ENCODE results near the gene PCCA. TPM values are rescaled to one million over a fixed set of nuclear protein-coding genes. Genes with fewer than 3 reads are reported as not detected.

PCCA gene
- total RNA-seq, 4 donors from 2014 or later = 24.8 to 122 (median 53.0) TPM

GRCh38 chr13:100235311-100235901 is 146.5 kb downstream of the PCCA start:
- no peak for TF ChIP-seq POLR2A (IDR thresholded peaks at IDR 0.05)
- peak; percentile 20 to 56 (median 42) for TF ChIP-seq CTCF (IDR thresholded peaks at IDR 0.05)
- no peaks in the 10 kb centered on the region for H3K9me3 ChIP-seq
- intact Hi-C loops (cut with DNase I; ENCODE audit: low total_unique reads) = no loop called here
- no peak overlapping the region for H3K27ac ChIP-seq
- no peaks in the 10 kb centered on the region for H3K36me3 ChIP-seq
- H3K4me1 ChIP-seq = no peaks in the 10 kb centered on the region
- no peak overlapping the region for H3K4me3 ChIP-seq
- no peak for DNase-seq
- H3K27me3 ChIP-seq = no peaks in the 10 kb centered on the region

- H3K36me3 ChIP-seq = no peaks in the 10 kb centered on the region
- intact Hi-C loops (cut with DNase I; ENCODE audit: low total_unique reads) = no loop called here
- no peak overlapping the region for H3K27ac ChIP-seq
- TF ChIP-seq POLR2A (IDR thresholded peaks at IDR 0.05) (no peak), CTCF (IDR thresholded peaks at IDR 0.05) (no peak)
- H3K27me3 ChIP-seq = no peaks in the 10 kb centered on the region
- H3K9me3 ChIP-seq = no peaks in the 10 kb centered on the region
- H3K4me1 ChIP-seq = no peaks in the 10 kb centered on the region
- DNase-seq = no peak
- no peak overlapping the region for H3K4me3 ChIP-seq
Observed at GRCh38 chr13:100240109-100240779, 151.4 kb downstream of the PCCA start.

GRCh38 chr13:100244431-100244830 is 155.5 kb downstream of the PCCA start:
- intact Hi-C loops (cut with DNase I; ENCODE audit: low total_unique reads) = no loop called here
- no peaks in the 10 kb centered on the region for H3K27me3 ChIP-seq
- no peak overlapping the region for H3K27ac ChIP-seq

GRCh38 chr13:100245104-100245503 is 156.2 kb downstream of the PCCA start:
- TF ChIP-seq POLR2A (IDR thresholded peaks at IDR 0.05) = no peak
- Histone ChIP-seq H3K36me3 (no peaks in the 10 kb centered on the region), H3K4me1 (no peaks in the 10 kb centered on the region), H3K9me3 (no peaks in the 10 kb centered on the region), H3K4me3 (no peak overlapping the region), H3K27me3 (no peaks in the 10 kb centered on the region), H3K27ac (no peak overlapping the region)
- no peak for DNase-seq
- intact Hi-C loops (cut with DNase I; ENCODE audit: low total_unique reads) = no loop called here

More at GRCh38 chr13:100244431-100244830, 155.5 kb downstream of the PCCA start:
- TF ChIP-seq CTCF (IDR thresholded peaks at IDR 0.05) = no peak
- TF ChIP-seq POLR2A (IDR thresholded peaks at IDR 0.05) = no peak
- no peaks in the 10 kb centered on the region for H3K36me3 ChIP-seq
- no peak overlapping the region for H3K4me3 ChIP-seq
- DNase-seq = no peak
- H3K4me1 ChIP-seq = no peaks in the 10 kb centered on the region
- H3K9me3 ChIP-seq = no peaks in the 10 kb centered on the region

- TF ChIP-seq POLR2A (IDR thresholded peaks at IDR 0.05) (no peak), CTCF (IDR thresholded peaks at IDR 0.05) (no peak)
- Histone ChIP-seq H3K27me3 (no peaks in the 10 kb centered on the region), H3K36me3 (no peaks in the 10 kb centered on the region), H3K4me3 (no peak overlapping the region), H3K27ac (no peak overlapping the region), H3K4me1 (no peaks in the 10 kb centered on the region), H3K9me3 (no peaks in the 10 kb centered on the region)
- intact Hi-C loops (cut with DNase I; ENCODE audit: low total_unique reads) = no loop called here
- DNase-seq = no peak
Observed at GRCh38 chr13:100247937-100248336, 159.0 kb downstream of the PCCA start.
